ENCODE measurements around the gene ZNF71. TPM values are rescaled to one million over a fixed set of nuclear protein-coding genes. Genes with fewer than 3 reads are reported as not detected.

Gene ZNF71
- total RNA-seq, 2 experiments from 2014 or later, result 4.5 to 6.2 TPM

GRCh38 chr19:56625708-56626107 lies 30.6 kb downstream of the ZNF71 start:
- BruUV-seq (replicated peaks), result no TSS peak
- intact Hi-C loops (cut with micrococcal nuclease; ENCODE audit: unreplicated experiment), result no loop called here
- H2AFZ ChIP-seq (ENCODE audit: low read length), result no peak overlapping the region
- H3K79me2 ChIP-seq (ENCODE audit: insufficient read depth, low read depth, low read length), result no peaks in the 10 kb centered on the region
- no peak for TF ChIP-seq EZH2phosphoT487 (IDR thresholded peaks at IDR 0.05; ENCODE audit: borderline replicate concordance, low read depth, low read length)
- TF ChIP-seq, protein P1, sequence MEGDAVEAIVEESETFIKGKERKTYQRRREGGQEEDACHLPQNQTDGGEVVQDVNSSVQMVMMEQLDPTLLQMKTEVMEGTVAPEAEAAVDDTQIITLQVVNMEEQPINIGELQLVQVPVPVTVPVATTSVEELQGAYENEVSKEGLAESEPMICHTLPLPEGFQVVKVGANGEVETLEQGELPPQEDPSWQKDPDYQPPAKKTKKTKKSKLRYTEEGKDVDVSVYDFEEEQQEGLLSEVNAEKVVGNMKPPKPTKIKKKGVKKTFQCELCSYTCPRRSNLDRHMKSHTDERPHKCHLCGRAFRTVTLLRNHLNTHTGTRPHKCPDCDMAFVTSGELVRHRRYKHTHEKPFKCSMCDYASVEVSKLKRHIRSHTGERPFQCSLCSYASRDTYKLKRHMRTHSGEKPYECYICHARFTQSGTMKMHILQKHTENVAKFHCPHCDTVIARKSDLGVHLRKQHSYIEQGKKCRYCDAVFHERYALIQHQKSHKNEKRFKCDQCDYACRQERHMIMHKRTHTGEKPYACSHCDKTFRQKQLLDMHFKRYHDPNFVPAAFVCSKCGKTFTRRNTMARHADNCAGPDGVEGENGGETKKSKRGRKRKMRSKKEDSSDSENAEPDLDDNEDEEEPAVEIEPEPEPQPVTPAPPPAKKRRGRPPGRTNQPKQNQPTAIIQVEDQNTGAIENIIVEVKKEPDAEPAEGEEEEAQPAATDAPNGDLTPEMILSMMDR (conservative IDR thresholded peaks at IDR 0.05; ENCODE audit: low read length), result no peak
- H3K9me2 ChIP-seq (ENCODE audit: insufficient read depth, low read length), result no peaks in the 10 kb centered on the region
- no peaks in the 10 kb centered on the region for H3K9me3 ChIP-seq (ENCODE audit: low read length)
- H4K20me1 ChIP-seq (ENCODE audit: insufficient read depth, low read length), result no peaks in the 10 kb centered on the region
- H3K4me2 ChIP-seq (ENCODE audit: low read length), result no peak overlapping the region
- POLR2A ChIA-PET, result no interaction called here
- H3K4me3 ChIP-seq (ENCODE audit: low read depth, low read length, poor library complexity, severe bottlenecking), result no peak overlapping the region
- H3K4me1 ChIP-seq (ENCODE audit: insufficient read depth, low read length, poor library complexity, severe bottlenecking), result no peaks in the 10 kb centered on the region
- DNase-seq (ENCODE audit: low spot score), result no peak
- H3K36me3 ChIP-seq (ENCODE audit: insufficient read depth, low read length), result peaks cover 5% of the 10 kb centered on the region; the same call in 1 of the 2 replicates
- CTCF ChIA-PET (ENCODE audit: unreplicated experiment), result no interaction called here
- H3K27ac ChIP-seq (ENCODE audit: low read depth, low read length, poor library complexity, severe bottlenecking), result no peak overlapping the region

GRCh38 chr19:56633021-56633420 lies 37.9 kb downstream of the ZNF71 start:
- DNase-seq (ENCODE audit: low spot score), result no peak
- Histone ChIP-seq H3K79me2 (ENCODE audit: insufficient read depth, low read depth, low read length) (no peaks in the 10 kb centered on the region), H3K36me3 (ENCODE audit: insufficient read depth, low read length) (no peaks in the 10 kb centered on the region), H2AFZ (ENCODE audit: low read length) (no peak overlapping the region), H3K9me3 (ENCODE audit: low read length) (peaks cover 5% of the 10 kb centered on the region), H3K9me2 (ENCODE audit: insufficient read depth, low read length) (no peaks in the 10 kb centered on the region), H4K20me1 (ENCODE audit: insufficient read depth, low read length) (no peaks in the 10 kb centered on the region), H3K4me2 (ENCODE audit: low read length) (no peak overlapping the region), H3K4me3 (ENCODE audit: low read depth, low read length, poor library complexity, severe bottlenecking) (no peak overlapping the region), H3K4me1 (ENCODE audit: insufficient read depth, low read length, poor library complexity, severe bottlenecking) (no peaks in the 10 kb centered on the region), H3K27ac (ENCODE audit: low read depth, low read length, poor library complexity, severe bottlenecking) (no peak overlapping the region)
- BruUV-seq (replicated peaks), result no TSS peak
- CTCF ChIA-PET (ENCODE audit: unreplicated experiment), result no interaction called here
- intact Hi-C loops (cut with micrococcal nuclease; ENCODE audit: unreplicated experiment), result no loop called here
- POLR2A ChIA-PET, result no interaction called here
- TF ChIP-seq EZH2phosphoT487 (IDR thresholded peaks at IDR 0.05; ENCODE audit: borderline replicate concordance, low read depth, low read length), result no peak
- TF ChIP-seq, protein P1 (conservative IDR thresholded peaks at IDR 0.05; ENCODE audit: low read length), result no peak

DNA sequence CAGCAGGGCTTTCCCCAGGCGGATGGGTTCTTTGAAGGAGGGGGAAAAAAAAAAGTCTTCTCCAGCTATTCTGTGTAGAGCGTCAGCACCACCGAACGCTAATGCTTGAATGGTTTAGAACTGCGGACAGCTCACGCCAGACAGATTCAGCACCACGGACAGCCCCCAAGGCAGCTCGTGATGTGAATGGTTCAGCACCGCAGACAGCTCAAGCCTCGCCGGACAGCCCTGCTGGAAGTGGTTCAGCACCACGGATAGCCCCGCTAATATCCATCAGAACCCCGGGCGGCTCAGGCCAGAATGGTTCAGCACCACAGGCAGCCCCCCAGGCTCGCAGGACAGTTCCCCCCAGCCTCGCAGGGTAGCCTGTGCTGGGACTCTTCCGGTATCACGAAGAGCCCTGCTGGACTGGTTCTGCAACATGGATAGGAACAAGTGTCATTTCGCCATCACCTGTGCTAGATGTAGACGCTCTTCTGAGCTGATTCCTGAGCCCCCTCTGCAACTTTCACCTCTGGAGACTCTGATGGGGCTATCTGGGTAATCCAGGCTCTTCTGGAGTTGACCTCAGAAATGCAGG lies 43.0 kb downstream of the ZNF71 start:
- Histone ChIP-seq H2AFZ (ENCODE audit: low read length) (no peak overlapping the region), H3K27ac (ENCODE audit: low read depth, low read length, poor library complexity, severe bottlenecking) (no peak overlapping the region), H3K9me3 (ENCODE audit: low read length) (peaks cover 5% of the 10 kb centered on the region), H3K4me2 (ENCODE audit: low read length) (no peak overlapping the region), H3K79me2 (ENCODE audit: insufficient read depth, low read depth, low read length) (no peaks in the 10 kb centered on the region), H3K9me2 (ENCODE audit: insufficient read depth, low read length) (no peaks in the 10 kb centered on the region), H3K4me1 (ENCODE audit: insufficient read depth, low read length, poor library complexity, severe bottlenecking) (no peaks in the 10 kb centered on the region), H4K20me1 (ENCODE audit: insufficient read depth, low read length) (no peaks in the 10 kb centered on the region), H3K4me3 (ENCODE audit: low read depth, low read length, poor library complexity, severe bottlenecking) (no peak overlapping the region), H3K36me3 (ENCODE audit: insufficient read depth, low read length) (no peaks in the 10 kb centered on the region)
- peak; percentile 41 for DNase-seq (ENCODE audit: low spot score)
- intact Hi-C loops (cut with micrococcal nuclease; ENCODE audit: unreplicated experiment), result no loop called here
- no TSS peak for BruUV-seq (replicated peaks)
- CTCF ChIA-PET (ENCODE audit: unreplicated experiment), result no interaction called here
- TF ChIP-seq, protein P1 (conservative IDR thresholded peaks at IDR 0.05; ENCODE audit: low read length), result no peak
- TF ChIP-seq EZH2phosphoT487 (IDR thresholded peaks at IDR 0.05; ENCODE audit: borderline replicate concordance, low read depth, low read length), result no peak
- POLR2A ChIA-PET, result no interaction called here
